Measurements from ENCODE around the gene THUMPD3. TPM values are rescaled to one million over a fixed set of nuclear protein-coding genes. Genes with fewer than 3 reads are reported as not detected.

The THUMPD3 gene
- total RNA-seq, 3 donors from 2014 or later (not counting 1 experiment from before 2014, with no cell fraction given): 44.0 to 48.8 (median 46.3) TPM

DNA sequence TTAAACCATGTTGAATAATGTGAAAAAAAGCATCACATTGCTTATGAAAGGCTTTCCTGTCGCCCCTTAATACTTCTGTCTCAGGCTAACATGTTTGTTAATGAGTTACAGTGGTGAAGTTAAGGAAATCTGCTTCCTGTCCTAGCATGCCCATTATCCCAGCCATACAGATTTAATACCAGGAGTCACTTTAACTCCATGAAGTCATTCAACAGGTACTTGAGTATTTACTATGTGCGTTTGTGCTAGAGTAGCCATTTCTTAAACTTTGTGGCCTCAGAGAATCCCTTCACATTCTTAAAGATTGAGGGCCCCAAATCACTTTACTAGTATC lies 24.4 kb downstream of the THUMPD3 start:
- Histone ChIP-seq H3K36me3 (ENCODE audit: control insufficient read depth, insufficient read depth, low read length) (peaks cover 90% of the 10 kb centered on the region), H3K27me3 (ENCODE audit: control insufficient read depth, insufficient read depth, low read length) (no peaks in the 10 kb centered on the region), H3K4me3 (ENCODE audit: low read length) (no peak overlapping the region), H3K27ac (ENCODE audit: low read length) (no peak overlapping the region), H3K9me3 (ENCODE audit: control insufficient read depth, insufficient read depth, low read length) (no peaks in the 10 kb centered on the region), H3K4me1 (ENCODE audit: control insufficient read depth, insufficient read depth, low read length) (no peaks in the 10 kb centered on the region)
- intact Hi-C loops (cut with micrococcal nuclease): no loop called here
- no peak for ATAC-seq
- H3K27me3 Mint-ChIP-seq (ENCODE audit: low read depth in 2 of 2): no peaks in the 10 kb centered on the region
- H3K36me3 Mint-ChIP-seq: peaks cover 23% of the 10 kb centered on the region
- H3K4me3 Mint-ChIP-seq: no peak overlapping the region
- WGBS (ENCODE audit: insufficient coverage): no CpG with 5 or more reads among the region's 2 CpGs
- H3K27ac Mint-ChIP-seq: peak overlapping the region; percentile 57 to 79
- H3K4me1 Mint-ChIP-seq: peaks cover 18 to 26% of the 10 kb centered on the region in 2 donors
- H3K9me3 Mint-ChIP-seq: no peaks in the 10 kb centered on the region
- TF ChIP-seq, protein P1, sequence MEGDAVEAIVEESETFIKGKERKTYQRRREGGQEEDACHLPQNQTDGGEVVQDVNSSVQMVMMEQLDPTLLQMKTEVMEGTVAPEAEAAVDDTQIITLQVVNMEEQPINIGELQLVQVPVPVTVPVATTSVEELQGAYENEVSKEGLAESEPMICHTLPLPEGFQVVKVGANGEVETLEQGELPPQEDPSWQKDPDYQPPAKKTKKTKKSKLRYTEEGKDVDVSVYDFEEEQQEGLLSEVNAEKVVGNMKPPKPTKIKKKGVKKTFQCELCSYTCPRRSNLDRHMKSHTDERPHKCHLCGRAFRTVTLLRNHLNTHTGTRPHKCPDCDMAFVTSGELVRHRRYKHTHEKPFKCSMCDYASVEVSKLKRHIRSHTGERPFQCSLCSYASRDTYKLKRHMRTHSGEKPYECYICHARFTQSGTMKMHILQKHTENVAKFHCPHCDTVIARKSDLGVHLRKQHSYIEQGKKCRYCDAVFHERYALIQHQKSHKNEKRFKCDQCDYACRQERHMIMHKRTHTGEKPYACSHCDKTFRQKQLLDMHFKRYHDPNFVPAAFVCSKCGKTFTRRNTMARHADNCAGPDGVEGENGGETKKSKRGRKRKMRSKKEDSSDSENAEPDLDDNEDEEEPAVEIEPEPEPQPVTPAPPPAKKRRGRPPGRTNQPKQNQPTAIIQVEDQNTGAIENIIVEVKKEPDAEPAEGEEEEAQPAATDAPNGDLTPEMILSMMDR (IDR thresholded peaks at IDR 0.05): no peak
- DNase-seq: no peak

DNA sequence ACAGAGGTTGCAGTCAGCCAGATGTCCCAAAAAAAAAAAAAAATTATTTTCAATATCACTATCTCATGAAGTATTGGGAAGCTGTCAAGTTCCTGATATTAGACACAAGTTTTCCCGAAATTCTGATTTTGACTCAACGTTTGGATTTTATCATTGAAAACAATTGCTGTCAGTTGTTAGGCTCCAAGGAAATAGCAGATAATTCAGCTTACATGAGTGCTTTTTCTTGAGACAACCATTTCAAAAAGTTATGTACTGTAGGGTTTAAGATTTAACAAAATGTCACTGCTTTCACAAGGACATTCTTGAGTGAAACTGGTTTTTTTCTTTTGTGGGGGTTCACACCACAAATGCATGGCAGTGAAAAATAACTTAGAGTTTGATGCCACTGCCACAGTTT lies 25.3 kb downstream of the THUMPD3 start:
- Mint-ChIP-seq H3K4me1 (peaks cover 21 to 30% of the 10 kb centered on the region in 2 donors), H3K27me3 (ENCODE audit: low read depth in 2 of 2) (no peaks in the 10 kb centered on the region), H3K36me3 (peaks cover 25% of the 10 kb centered on the region), H3K27ac (peak overlapping the region; percentile 22 to 51), H3K4me3 (no peak overlapping the region), H3K9me3 (no peaks in the 10 kb centered on the region)
- TF ChIP-seq, protein P1 (IDR thresholded peaks at IDR 0.05): no peak
- intact Hi-C loops (cut with micrococcal nuclease): no loop called here
- peaks cover 87% of the 10 kb centered on the region for H3K36me3 ChIP-seq (ENCODE audit: control insufficient read depth, insufficient read depth, low read length)
- H3K9me3 ChIP-seq (ENCODE audit: control insufficient read depth, insufficient read depth, low read length): no peaks in the 10 kb centered on the region
- no peak overlapping the region for H3K27ac ChIP-seq (ENCODE audit: low read length)
- H3K4me3 ChIP-seq (ENCODE audit: low read length): no peak overlapping the region
- 89% methylated on average over 2 of the region's 2 CpGs for WGBS (ENCODE audit: insufficient coverage)
- ATAC-seq (no peak), DNase-seq (no peak)
- no peaks in the 10 kb centered on the region for H3K27me3 ChIP-seq (ENCODE audit: control insufficient read depth, insufficient read depth, low read length)
- H3K4me1 ChIP-seq (ENCODE audit: control insufficient read depth, insufficient read depth, low read length): no peaks in the 10 kb centered on the region

DNA sequence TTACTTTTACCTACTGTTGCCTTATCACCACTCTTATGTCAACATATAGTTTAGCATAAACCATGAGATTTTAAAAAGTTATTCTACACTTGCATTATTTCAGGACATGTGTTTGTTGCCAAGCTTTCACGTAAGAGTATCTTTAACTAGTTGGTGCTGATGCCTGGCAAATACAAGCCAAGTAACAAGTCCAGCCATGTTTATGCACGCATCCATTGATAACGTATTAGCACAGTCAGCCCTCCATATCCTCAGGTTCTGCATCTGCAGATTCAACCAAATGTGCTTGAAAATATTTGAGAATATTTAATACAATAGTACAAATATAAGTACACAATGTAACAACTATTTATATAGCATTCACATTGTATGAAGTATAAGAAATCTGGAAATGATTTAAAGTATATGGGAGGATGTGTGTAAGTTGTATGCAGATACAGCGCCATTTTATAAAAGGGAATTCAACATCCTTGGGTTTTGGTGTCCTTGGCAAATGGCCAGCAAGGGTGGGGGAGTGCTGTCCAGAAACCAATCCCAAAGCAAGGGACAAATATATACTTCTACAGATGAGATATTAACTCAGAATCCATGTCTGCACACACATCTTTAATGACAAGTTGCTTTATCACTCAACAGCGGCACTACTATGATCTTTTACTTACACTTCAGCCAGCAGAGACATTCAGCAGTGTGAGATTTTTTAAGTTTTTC lies 25.9 kb downstream of the THUMPD3 start:
- H3K4me3 Mint-ChIP-seq: no peak overlapping the region
- peaks cover 25% of the 10 kb centered on the region for H3K36me3 Mint-ChIP-seq
- H3K27me3 ChIP-seq (ENCODE audit: control insufficient read depth, insufficient read depth, low read length): no peaks in the 10 kb centered on the region
- no peaks in the 10 kb centered on the region for H3K9me3 ChIP-seq (ENCODE audit: control insufficient read depth, insufficient read depth, low read length)
- no peak overlapping the region for H3K27ac ChIP-seq (ENCODE audit: low read length)
- no peaks in the 10 kb centered on the region for H3K9me3 Mint-ChIP-seq
- ATAC-seq (no peak), DNase-seq (no peak)
- H3K4me3 ChIP-seq (ENCODE audit: low read length): no peak overlapping the region
- H3K36me3 ChIP-seq (ENCODE audit: control insufficient read depth, insufficient read depth, low read length): peaks cover 89% of the 10 kb centered on the region
- TF ChIP-seq, protein P1 (IDR thresholded peaks at IDR 0.05): no peak
- no peaks in the 10 kb centered on the region for H3K4me1 ChIP-seq (ENCODE audit: control insufficient read depth, insufficient read depth, low read length)
- H3K27ac Mint-ChIP-seq: peak overlapping the region; percentile 22 to 51
- H3K27me3 Mint-ChIP-seq (ENCODE audit: low read depth in 2 of 2): no peaks in the 10 kb centered on the region
- peaks cover 21 to 30% of the 10 kb centered on the region in 2 donors for H3K4me1 Mint-ChIP-seq
- intact Hi-C loops (cut with micrococcal nuclease): no loop called here
- 94% methylated on average over 4 of the region's 5 CpGs for WGBS (ENCODE audit: insufficient coverage)
